Stimulated activated naive CD8-positive, alpha-beta T cell treated with anti-CD3 and anti-CD28 coated beads, Interleukin-15, Interleukin-2, amounts not matched to agents 100 U/mL and 50 U/mL, for 24 hours (primary cell): ENCODE measurements around the gene ZDHHC1.

Source experiments
- ATAC-seq: fragments of 150-1000 bp; cut with Tn5 transposase; one replicate; pipeline ENCODE4 v1.10.0; 2021
- DNase-seq: peaks from one replicate; pipeline ENCODE4 v3.0.0; 2021

Gene ZDHHC1

GRCh38 chr16:67409631-67410030, 6.6 kb downstream of the ZDHHC1 start:
- no peak for DNase-seq
- ATAC-seq, result no peak

- DNase-seq, result no peak
- ATAC-seq, result no peak
These were observed 8.4 kb downstream of the ZDHHC1 start for GRCh38 chr16:67407788-67408452.

DNA sequence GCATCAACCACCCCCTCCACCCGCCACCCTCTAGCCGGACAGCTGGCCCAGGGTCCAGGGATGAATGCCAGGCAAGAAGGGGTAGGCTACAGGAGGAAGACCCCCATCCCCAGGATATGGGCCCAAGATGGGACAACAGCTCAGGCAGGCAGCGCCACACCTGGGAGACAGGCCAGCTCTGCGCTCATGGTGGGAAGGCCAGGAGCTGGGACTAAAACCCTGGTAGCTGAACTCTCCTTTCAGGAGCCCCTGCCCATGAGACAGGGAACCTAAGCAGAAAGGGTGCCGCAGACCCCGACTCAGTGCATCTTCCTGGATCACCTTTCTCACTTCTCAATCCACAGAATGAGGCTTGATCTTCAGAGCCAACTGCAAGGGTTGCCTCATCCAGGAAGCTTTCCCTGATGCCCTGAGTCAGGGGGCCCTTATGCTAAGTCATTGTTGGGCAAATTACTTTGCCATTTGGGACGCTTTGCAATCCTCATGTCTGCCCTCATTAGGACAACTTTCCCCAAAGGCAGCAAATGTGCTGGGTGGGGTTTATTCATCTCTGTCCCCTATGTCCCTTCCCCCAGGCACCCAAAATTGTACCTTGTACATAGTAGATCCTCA, 9.0 kb downstream of the ZDHHC1 start:
- DNase-seq (no peak), ATAC-seq (no peak)

- no peak for DNase-seq
- ATAC-seq, result no peak
These were observed 9.9 kb downstream of the ZDHHC1 start for GRCh38 chr16:67406111-67406971.

GRCh38 chr16:67405336-67405735, 10.9 kb downstream of the ZDHHC1 start:
- DNase-seq (no peak), ATAC-seq (no peak)

- DNase-seq (no peak), ATAC-seq (no peak)
These were observed 11.5 kb downstream of the ZDHHC1 start for GRCh38 chr16:67404740-67405226.

DNA sequence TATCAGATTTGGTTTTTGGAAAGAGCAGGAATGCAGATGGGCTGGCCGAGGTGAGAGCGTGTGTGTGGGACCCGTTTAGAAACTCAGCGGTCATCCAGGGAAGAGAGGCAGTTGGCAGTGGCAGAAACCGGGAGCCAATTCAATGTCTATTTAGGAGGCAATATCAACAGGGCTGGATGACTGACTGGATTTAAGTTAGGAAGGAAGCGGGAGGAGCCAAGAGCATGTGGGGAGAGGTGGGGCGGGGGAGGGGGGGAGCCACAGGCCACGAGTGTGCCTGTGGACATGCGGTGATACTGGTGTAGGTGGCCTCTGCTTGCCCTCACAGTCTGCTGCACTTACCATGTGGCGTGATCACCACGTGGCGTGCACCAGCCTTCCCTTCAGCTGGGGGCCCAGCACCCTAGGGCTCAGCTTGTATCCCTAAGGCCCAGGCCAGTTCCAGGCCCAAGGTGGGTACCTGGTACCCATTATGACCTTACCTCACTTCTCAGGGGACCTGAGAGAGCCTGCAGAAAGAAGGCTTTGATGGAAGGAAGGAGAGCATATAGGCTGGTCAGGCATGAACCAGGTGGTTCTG, 12.2 kb downstream of the ZDHHC1 start:
- DNase-seq (no peak), ATAC-seq (no peak)

DNA sequence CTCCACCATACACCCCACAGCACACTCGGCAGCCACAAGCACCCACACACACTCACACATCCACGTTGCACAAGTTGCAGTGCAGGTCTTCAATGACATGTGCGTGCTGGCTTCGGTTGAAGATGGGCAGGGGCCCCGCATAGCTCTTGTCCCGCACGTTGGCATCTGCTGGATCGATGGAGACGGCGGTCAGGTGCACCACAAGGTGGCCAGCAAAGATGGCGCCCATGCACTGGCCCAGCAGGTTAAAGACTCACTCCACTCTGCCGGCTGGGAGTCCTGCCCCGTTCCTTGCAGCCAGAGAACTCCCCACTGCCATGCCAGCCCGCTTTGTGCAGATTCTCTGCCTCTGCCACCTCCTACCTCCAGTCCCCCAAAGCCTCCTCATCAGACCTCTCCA, 15.4 kb downstream of the ZDHHC1 start:
- DNase-seq (no peak), ATAC-seq (no peak)

DNA sequence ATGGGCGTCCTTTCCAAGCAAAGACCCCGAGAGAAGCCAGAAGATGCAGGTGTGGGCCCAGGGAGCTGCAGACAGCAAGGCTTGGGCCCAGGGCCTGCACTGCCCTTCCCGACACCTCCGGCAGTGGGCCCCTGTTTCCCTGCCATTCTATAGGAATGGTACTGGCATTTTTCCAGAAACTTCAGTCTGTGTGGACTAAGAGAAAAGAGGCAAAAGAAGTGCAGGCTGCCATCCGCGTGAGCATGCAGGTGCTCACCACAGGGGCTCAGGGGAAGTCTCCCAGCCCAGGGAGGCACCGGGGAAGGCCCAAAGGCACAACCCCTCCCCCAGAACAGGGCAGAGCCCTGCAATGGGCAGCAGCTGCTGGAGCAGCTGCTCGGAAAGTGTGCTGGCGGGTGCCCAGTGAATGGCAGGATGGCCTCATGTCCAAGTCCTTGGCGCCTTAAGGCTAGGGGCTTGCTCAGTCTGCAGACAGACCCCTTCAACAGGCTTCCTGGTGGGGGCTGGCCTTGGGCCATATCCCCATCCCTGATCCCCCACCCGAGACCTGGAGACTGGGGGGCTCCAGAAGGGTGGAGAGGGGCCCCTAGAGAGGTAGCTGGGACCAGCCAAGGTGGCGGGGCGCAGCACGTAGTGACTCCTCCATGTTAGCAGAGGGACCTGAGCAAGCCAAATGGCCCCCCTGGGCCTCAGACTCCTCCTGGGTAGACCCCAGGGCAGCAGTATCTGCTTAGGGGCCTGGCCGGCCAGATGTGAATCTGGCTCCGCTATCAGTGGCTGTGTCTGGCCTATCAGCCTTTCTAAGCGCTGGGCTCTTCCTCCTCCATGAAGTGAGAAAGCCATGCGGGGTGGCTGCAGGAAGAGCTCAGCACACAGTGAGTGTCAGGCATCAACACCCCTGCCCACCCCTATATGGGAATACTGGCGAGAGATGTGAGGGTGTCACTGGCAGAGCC, 16.2 kb downstream of the ZDHHC1 start:
- no peak for DNase-seq
- ATAC-seq, result no peak

DNA sequence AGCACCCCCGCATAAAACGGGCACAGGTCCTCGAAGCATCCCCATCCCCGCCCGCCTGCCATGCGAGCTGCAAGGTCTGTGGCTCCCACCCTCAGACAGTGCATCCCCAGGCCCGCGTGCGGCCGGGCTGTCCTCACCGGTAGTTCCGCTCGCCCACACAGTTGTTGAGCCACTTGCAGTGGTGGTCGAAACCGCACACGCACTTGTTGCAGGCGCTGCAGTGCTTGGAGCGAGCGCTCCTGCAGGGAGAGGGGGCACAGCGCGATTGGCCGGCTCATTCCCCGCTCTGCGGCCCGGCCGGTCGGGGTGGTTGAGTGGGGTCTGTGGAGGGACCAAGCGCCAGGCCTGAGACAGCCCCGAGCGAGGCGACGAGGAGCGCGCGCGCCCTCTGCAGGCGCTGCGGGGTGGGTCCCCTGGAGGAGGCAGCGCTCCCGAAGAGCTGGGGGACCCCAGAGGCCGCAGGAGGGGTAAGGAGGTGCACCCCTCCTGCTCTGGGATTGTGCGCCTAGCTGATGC, 17.0 kb downstream of the ZDHHC1 start:
- DNase-seq, result peak; percentile 73
- peak; percentile 78 for ATAC-seq

DNA sequence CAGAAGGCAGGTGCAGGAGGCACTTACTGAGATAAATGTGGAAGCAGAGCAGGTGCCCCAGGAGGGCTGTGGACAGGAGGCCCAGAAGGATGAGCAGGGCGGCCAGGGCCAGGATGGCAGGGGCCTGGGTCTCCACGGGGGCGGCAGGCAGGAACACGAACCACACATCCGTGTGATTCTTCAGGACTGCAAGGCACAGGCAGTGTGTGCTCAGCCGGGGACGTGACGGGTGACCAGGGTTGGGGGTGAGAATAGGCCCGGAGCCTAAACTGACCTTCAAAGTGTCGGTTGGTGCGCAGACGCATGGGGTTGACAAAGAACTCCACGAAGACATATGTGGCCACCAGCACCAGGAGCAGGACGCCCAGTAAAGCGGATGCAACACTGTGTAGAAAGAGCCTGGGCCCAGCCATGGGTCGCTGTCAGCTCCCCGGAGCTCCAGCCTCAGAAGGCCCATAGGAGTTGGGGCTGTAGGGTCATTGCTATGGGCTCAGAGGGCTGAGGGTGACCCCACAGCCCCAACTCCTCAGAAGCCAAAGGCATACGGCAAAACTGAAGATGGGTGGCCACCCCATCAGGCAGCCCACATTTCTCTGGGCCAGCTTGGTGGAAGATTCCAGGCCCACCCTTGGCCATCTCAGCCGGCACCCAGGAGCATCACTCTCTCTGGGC, 17.6 kb downstream of the ZDHHC1 start:
- DNase-seq (no peak), ATAC-seq (no peak)

DNA sequence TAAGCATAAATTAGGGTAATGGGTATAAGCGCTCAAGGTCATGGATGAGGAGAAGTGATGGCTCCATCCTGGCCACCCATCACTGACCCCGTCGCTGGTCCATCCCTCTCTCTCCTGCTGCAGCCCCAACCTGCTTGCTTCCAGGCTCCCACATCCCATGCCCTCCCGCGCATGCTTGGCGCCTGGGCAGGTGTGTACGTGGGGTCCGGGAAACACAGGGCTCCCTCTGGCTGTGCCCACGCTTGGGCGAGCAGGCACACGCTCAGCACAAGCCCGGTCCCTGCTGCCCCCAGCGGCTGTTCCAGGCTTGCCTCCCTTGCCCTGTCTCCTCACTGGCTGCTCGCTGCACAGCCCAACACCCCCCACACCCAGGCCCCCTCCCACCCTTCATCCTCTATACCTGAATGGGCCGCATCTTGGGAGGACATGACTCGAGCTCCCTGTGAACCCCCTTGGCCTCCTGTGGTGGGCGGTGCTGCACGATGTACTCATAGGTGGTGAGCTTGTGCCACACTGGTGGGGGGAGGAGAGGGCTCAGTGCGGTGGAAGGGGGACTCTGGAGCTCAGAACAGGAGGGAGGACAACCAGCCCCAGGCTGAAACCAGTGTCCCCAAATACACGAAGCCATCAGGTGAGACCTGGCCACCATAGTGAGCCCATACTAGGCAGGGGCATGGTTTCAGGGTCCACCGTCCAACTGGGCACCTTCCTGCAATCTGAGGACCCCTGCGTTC, 18.3 kb downstream of the ZDHHC1 start:
- DNase-seq (no peak), ATAC-seq (no peak)

DNA sequence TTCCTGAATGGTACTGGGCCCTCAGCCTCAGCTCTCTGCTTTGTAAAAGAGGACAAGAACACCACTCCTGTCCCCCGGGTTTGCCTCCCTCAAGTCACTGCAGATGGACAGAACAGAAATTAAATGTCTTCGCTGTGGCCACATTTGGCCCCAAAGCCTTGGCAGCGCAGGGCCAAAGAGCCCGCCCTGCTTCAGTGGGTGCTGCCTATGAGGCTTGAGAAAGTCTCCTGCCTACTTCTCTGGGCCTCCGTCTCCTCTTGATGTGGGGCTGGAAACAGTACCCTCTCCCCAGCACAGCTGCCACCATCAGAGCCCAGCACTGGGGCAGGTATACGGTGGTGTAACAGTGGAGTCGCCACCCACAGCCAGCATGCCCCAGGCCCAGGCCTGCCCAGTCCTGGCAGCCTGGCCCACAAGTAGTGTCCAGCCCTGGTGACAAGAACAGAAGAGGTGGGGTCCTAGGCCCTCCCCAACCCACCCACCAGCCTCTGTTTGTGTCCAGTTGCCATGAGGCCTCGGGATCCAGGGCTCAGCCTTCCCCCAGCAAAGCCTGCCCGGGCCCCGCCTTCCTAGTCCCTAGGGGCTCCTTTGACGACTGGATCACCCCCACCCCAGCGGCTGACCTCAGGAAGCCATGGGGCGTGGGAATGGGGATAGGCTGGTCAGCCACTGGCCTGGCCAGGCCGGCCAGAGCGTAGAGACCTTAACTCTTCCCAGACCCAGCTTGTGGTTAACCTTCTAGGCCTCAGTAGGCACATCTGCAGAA, 19.1 kb downstream of the ZDHHC1 start:
- DNase-seq (no peak), ATAC-seq (no peak)

DNA sequence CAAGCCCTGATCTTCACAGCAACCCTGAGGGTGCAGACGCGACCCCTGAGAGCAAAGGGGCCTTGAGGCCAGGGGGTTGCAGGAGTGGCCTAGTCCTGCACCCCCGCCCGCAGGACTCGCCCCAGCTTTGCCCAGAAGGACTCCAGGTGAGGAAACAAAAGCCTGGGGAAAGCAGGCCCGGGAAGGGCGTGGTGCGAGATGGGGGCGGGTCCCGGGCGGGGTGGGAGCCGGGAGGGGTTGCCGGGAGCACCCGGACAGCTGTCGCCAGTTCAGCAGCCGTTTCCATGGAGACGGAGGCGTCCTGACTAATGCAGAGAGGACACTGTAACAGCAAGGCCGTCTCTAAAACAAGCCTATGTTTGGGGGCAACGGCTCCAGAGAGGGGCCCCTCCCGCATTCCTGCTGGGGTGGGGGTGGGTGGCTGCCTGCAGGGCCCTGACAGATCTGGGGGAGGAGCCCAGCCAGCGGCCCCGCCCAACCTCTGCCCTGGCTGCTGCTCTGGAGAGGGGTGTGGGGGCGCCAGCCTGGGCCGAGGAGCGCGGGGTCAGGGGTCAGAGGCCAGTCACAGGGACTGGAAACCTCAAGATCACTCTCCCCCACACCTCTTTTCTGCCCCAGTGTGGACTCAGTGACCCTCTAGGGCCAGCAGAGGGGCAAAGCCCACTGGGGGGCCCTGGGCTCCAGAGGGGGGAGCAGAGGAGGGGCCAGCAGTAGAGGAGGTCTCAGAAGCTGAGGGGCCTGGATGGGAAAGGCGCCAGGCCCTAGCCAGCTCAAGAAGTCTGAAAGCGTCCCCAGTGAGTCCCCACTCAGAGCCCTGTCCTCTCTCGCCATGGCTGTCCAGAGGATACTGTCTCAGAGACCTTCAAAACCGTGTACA, 19.9 kb downstream of the ZDHHC1 start:
- ATAC-seq (no peak), DNase-seq (no peak)

DNA sequence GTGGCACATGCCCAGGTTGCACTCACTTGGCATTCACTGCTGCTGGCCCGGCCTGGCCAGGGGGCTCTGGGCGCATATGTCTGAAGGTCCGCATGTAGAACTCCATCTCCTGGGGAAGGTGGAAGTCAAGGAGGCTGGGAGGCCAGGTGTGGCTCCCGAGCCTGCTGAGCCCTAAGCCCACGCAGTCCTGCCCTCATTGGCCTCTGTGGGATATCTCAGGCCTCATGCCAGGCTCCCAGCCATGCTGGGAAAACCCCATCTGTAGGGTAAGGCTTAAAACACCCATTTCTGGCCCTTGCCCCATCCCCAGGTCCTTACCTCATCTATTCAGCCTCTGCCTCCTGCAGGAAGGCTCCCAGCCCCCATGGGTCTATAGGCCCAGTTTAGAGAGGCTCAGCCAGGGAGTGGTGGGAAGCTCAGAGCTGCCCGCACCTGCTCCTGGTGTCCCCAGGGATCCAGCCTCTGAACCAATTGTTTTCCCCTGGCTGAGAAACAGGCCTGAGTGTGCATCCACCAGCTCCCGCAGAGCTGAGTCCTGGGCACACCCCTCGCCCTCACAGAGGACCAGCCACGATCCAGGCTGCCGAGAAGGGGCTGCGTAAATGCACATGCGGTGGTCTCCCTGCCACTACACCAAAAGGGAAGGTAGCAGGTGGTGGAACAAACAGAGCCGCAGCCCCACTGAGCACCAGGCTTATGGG, 20.7 kb downstream of the ZDHHC1 start:
- ATAC-seq, result no peak
- DNase-seq, result no peak

DNA sequence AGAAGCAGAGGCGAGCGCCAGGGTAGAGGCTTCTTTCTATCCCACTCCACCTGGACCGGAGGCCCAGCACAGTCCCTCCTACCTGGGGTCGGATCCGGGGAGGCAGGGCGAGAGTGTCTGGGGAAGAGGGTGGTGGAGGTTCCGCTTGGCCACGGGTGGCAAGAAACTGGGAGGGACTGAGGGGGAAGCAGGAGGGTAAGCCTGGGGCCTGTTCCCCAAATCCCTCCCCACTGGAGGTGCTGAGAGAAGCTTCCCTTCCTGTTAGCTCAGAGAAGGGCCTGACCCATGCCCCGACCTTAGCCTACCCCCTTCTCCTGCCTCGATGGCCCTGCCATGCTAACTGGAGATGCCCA, 21.2 kb downstream of the ZDHHC1 start:
- no peak for DNase-seq
- ATAC-seq, result no peak
